Measurements from ENCODE around the gene SNX8.
A peak's percentile ranks its signal among the peaks of the same experiment; 100 is the strongest.
"Not testable (repeated sequence)": the region's sequence is repeated elsewhere in the genome, so short reads cannot be mapped to it uniquely, and the experiment has no call there.

SNX8 gene

GRCh38 chr7:2316578-2316977, 2.3 kb upstream of the SNX8 start:
- Mint-ChIP-seq H3K27me3 (ENCODE audit: low read depth) (no peaks in the 10 kb centered on the region), H3K9me3 (no peaks in the 10 kb centered on the region), H3K36me3 (ENCODE audit: low read depth) (no peaks in the 10 kb centered on the region), H3K27ac (no peak overlapping the region), H3K4me3 (no peak overlapping the region), H3K4me1 (peaks cover 9% of the 10 kb centered on the region)
- TF ChIP-seq, protein P1, sequence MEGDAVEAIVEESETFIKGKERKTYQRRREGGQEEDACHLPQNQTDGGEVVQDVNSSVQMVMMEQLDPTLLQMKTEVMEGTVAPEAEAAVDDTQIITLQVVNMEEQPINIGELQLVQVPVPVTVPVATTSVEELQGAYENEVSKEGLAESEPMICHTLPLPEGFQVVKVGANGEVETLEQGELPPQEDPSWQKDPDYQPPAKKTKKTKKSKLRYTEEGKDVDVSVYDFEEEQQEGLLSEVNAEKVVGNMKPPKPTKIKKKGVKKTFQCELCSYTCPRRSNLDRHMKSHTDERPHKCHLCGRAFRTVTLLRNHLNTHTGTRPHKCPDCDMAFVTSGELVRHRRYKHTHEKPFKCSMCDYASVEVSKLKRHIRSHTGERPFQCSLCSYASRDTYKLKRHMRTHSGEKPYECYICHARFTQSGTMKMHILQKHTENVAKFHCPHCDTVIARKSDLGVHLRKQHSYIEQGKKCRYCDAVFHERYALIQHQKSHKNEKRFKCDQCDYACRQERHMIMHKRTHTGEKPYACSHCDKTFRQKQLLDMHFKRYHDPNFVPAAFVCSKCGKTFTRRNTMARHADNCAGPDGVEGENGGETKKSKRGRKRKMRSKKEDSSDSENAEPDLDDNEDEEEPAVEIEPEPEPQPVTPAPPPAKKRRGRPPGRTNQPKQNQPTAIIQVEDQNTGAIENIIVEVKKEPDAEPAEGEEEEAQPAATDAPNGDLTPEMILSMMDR (IDR thresholded peaks at IDR 0.05; ENCODE audit: unreplicated experiment in 3 of 3), result no peak

DNA sequence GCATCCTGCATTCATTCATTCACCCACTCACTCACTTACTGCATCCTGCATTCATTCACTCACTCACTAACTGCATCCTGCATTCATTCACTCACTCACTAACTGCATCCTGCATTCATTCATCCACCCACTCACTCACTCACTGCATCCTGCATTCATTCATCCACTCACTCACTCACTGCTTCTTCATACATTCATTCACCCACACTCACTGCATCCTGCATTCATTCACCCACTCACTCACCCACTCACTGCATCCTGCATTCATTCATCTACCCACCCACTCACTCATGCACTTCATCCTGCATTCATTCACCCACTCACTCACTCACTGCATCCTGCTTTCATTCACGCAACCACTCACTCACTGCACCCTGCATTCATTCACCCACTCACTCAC, 1.5 kb upstream of the SNX8 start:
- H3K4me3 Mint-ChIP-seq, result no peak overlapping the region
- H3K4me1 Mint-ChIP-seq, result peaks cover 9% of the 10 kb centered on the region
- H3K36me3 Mint-ChIP-seq (ENCODE audit: low read depth), result no peaks in the 10 kb centered on the region

GRCh38 chr7:2314956-2315530, 802 bp upstream of the SNX8 start:
- H3K27me3 Mint-ChIP-seq (ENCODE audit: low read depth); H3K4me1 Mint-ChIP-seq; H3K9me3 Mint-ChIP-seq; H3K36me3 Mint-ChIP-seq (ENCODE audit: low read depth); H3K4me3 Mint-ChIP-seq; H3K27ac Mint-ChIP-seq: not testable (repeated sequence)

More for the DNA sequence above, 1.5 kb upstream of the SNX8 start:
- Mint-ChIP-seq H3K9me3 (no peaks in the 10 kb centered on the region), H3K27me3 (ENCODE audit: low read depth) (no peaks in the 10 kb centered on the region), H3K27ac (no peak overlapping the region)
- TF ChIP-seq, protein P1 (IDR thresholded peaks at IDR 0.05; ENCODE audit: unreplicated experiment in 3 of 3), result no peak

DNA sequence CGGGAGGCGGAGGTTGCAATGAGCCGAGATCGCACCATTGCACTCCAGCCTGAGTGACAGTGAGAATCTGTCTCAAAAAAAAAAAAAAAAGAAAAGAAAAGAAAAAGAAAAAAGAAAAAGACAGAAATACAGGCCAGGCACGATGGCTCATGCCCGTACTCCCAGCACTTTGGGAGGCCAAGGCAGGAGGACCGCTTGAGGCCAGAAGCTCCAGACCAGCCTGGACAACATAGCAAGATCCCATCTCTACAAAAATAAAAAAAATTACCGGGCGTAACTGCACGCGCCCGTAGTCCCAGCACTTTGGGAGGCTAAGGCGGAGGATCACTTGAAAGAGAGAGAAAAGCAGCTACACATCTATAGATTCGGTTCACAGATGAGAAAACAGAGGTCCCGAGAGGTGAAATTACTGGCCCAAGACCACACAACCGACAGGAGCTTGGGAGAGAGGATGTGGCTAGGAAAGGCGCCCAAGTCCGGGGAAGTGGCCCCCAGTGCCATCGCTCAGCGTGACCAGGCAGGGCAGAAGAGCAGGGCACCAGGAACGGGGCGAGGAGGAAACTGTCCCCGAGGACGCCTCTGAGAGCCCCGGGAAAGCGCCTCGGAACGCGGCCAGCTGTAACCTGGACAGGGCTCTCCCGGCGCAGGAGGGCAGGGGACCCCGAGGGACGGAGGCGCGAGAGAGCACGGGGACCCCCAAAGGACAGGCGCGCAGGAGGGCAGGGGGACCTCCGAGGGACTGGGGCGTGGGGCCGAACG, 612 bp downstream of the SNX8 start:
- Mint-ChIP-seq H3K27ac (peak overlapping the region in 2 of 3 experiments; percentile 30 to 78), H3K4me1 (peaks cover 9% of the 10 kb centered on the region), H3K36me3 (ENCODE audit: low read depth) (peaks cover 6% of the 10 kb centered on the region), H3K27me3 (ENCODE audit: low read depth) (no peaks in the 10 kb centered on the region), H3K9me3 (no peaks in the 10 kb centered on the region), H3K4me3 (peak overlapping the region; percentile 93 to 96 (median 95))
- TF ChIP-seq, protein P1 (IDR thresholded peaks at IDR 0.05; ENCODE audit: unreplicated experiment in 3 of 3), result no peak

DNA sequence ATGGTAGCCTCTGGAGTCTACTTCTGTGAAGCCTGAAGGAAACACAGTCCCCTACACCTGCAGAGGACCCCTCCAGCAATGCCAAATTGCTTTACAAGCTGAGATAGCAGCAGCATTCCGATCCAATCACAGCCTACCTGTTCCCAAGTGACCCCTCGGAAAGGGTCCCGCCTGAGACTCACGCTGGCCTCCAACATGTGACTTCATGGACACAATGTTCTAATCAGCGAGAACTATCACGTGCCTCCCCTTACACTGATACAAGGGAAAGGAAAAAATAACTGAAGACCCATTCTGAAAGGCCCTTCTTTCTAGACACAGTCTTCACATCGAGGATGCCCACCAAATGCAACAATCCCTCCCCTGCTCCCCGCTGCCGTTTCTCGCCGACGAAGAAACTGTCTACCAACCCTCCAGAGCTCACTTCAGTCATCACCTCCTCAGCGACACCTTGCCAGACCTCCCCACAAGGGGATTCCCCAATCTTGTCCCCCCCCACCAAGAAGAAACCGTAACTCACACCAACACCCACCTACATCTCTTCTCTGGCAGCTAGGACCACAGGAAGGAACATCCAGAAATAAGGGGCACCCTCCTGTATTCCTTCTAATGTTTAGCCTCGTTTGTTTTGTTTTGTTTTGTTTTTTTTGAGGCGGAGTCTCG, 1.8 kb downstream of the SNX8 start:
- TF ChIP-seq, protein P1 (IDR thresholded peaks at IDR 0.05; ENCODE audit: unreplicated experiment in 3 of 3), result no peak
- peak overlapping the region; percentile 82 to 92 (median 86) for H3K4me3 Mint-ChIP-seq
- H3K36me3 Mint-ChIP-seq (ENCODE audit: low read depth), result peaks cover 6% of the 10 kb centered on the region
- H3K27me3 Mint-ChIP-seq (ENCODE audit: low read depth), result no peaks in the 10 kb centered on the region
- peak overlapping the region; percentile 48 to 82 (median 70) for H3K27ac Mint-ChIP-seq
- H3K9me3 Mint-ChIP-seq, result no peaks in the 10 kb centered on the region
- peaks cover 9% of the 10 kb centered on the region for H3K4me1 Mint-ChIP-seq

- Mint-ChIP-seq H3K9me3 (no peaks in the 10 kb centered on the region), H3K27ac (peak overlapping the region; percentile 64 to 97 (median 96)), H3K4me1 (peaks cover 9% of the 10 kb centered on the region), H3K36me3 (ENCODE audit: low read depth) (peaks cover 6% of the 10 kb centered on the region), H3K27me3 (ENCODE audit: low read depth) (no peaks in the 10 kb centered on the region), H3K4me3 (peak overlapping the region; percentile 41 to 60 (median 52))
- TF ChIP-seq, protein P1 (IDR thresholded peaks at IDR 0.05; ENCODE audit: unreplicated experiment in 3 of 3), result no peak
These were observed 4.3 kb downstream of the SNX8 start for GRCh38 chr7:2309889-2310331.

Data from nephron (organoid).